ENCODE data around the gene OTOGL.
A peak's percentile ranks its signal among the peaks of the same experiment; 100 is the strongest.

Gene OTOGL

GRCh38 chr12:80269803-80270552, 170.6 kb downstream of the OTOGL start:
- peak; percentile 74 for TF ChIP-seq CTCF (IDR thresholded peaks at IDR 0.05; ENCODE audit: insufficient read depth, missing control alignments)
- FAIRE-seq: no peak
- no peak for DNase-seq (ENCODE audit: insufficient read length, low spot score)

GRCh38 chr12:80271780-80272179, 172.4 kb downstream of the OTOGL start:
- TF ChIP-seq CTCF (IDR thresholded peaks at IDR 0.05; ENCODE audit: insufficient read depth, missing control alignments): no peak

GRCh38 chr12:80272387-80272915, 173.1 kb downstream of the OTOGL start:
- FAIRE-seq (no peak), DNase-seq (ENCODE audit: insufficient read length, low spot score) (no peak)
- no peak for TF ChIP-seq CTCF (IDR thresholded peaks at IDR 0.05; ENCODE audit: insufficient read depth, missing control alignments)

More at GRCh38 chr12:80271780-80272179, 172.4 kb downstream of the OTOGL start:
- DNase-seq (ENCODE audit: insufficient read length, low spot score): no peak
- FAIRE-seq: no peak

- FAIRE-seq: no peak
These were observed 173.8 kb downstream of the OTOGL start for GRCh38 chr12:80273144-80273543.

GRCh38 chr12:80277732-80278131, 178.4 kb downstream of the OTOGL start:
- no peak for DNase-seq (ENCODE audit: insufficient read length, low spot score)
- FAIRE-seq: no peak
- TF ChIP-seq CTCF (IDR thresholded peaks at IDR 0.05; ENCODE audit: insufficient read depth, missing control alignments): no peak

More at GRCh38 chr12:80273144-80273543, 173.8 kb downstream of the OTOGL start:
- TF ChIP-seq CTCF (IDR thresholded peaks at IDR 0.05; ENCODE audit: insufficient read depth, missing control alignments): no peak
- DNase-seq (ENCODE audit: insufficient read length, low spot score): no peak

GRCh38 chr12:80282226-80282625, 182.9 kb downstream of the OTOGL start:
- DNase-seq (ENCODE audit: insufficient read length, low spot score): no peak
- TF ChIP-seq CTCF (IDR thresholded peaks at IDR 0.05; ENCODE audit: insufficient read depth, missing control alignments): no peak
- no peak for FAIRE-seq

- no peak for DNase-seq (ENCODE audit: insufficient read length, low spot score)
- TF ChIP-seq CTCF (IDR thresholded peaks at IDR 0.05; ENCODE audit: insufficient read depth, missing control alignments): no peak
- FAIRE-seq: no peak
These were observed 183.4 kb downstream of the OTOGL start for GRCh38 chr12:80282761-80283160.

Measured in D721Med (cell line).